GM18870 (cell line): ENCODE measurements around the gene AGPAT3.

ENCODE experiments used
- ATAC-seq: cut with Tn5 transposase; IDR thresholded peaks from one replicate; pipeline ENCODE4 v1.9.1; 2021; ENCODE audit warnings: moderate library complexity; ENCODE audit not compliant: unreplicated experiment

Gene AGPAT3

GRCh38 chr21:43989401-43989800 is 124.4 kb downstream of the AGPAT3 start:
- ATAC-seq: no peak

DNA sequence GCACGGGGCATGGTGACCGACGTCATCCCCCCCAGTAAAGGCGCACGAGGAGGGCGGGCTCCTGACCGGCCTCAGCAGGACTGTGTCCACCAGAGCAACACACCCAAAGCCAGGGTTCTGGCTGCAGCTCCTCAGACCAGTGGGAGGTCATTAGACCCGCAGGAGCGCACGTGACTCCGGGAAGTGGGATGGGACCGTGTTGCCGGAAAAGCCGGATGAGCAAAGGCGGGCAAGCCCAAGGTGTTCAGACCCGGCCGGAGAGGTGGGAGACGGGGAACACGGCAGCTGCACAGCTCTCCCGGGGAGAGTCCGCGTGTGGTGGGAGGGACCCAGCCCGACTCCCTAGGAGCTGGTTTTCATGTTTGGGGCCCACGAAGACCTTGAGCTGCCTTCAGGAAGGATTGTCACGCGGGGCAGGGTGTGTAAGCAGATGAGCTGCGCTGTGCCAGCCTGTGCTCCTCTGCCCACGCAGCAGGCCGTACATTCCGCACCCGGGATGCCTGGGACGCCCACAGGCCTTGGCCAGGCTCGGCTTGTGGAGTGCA is 126.5 kb downstream of the AGPAT3 start:
- ATAC-seq: no peak

GRCh38 chr21:43992121-43992520 is 127.1 kb downstream of the AGPAT3 start:
- no peak for ATAC-seq

DNA sequence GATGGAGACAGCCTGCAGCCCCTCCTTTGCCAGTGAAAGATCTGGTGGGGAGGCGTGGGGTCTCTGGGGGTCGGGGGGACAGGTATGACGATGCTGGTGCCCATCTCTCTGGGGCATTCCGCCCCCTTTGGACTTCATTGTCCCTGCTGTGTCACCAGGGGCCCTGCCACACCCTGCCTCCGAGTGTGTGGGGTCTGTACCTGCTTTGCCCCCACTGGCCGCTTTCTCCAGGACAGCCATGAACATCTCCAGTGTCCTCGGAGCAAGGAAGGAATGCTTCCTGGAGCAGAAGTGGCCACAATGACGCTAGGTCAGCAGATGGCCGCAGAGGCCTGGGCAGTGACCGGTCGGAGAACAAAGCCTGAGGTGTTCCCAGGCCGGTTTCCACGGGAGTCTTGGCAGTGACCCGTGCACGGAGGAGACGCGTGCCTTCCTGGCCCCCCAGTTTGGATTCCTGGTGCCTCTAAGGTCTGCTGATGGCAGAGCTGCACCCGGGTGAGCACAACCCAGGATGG is 128.5 kb downstream of the AGPAT3 start:
- ATAC-seq: no peak

DNA sequence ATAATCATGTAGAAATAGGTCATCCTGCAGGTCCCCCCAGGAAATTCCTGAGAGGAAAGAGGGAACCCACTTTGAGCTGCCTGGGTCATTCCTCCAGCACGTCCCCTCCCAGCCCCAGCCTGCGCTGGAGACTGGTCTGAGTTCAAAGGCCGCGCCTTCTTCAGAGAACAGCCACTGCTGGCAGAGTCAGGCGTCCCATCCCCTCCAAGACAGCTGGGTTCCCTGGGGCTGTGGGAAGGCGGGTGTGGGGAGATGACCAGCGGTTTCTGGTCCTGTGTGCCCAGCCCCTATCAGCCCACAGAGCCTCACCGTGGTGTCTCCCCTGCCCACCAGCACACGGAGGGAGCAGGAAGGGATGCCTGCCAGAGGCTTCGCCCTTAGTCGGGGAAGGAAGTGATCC is 129.1 kb downstream of the AGPAT3 start:
- ATAC-seq: no peak

DNA sequence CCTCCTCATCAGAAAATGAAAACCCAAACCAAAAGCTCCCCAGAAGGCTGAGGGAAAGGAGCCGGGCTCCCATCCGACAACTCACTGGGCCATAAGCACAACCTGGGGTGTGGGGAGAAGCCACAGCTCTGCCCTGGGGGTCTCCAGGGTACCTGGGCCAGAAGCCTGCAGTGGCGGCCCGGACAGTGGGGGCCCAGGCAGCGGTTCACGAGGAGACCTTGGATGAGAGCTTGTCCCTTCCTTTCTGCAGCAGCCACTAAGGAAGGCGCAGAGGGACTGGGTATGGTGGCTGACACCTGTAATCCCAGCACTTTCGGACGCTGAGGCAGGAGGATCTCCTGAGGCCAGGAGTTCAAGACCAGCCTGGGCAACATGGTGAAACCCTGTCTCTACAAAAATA is 129.6 kb downstream of the AGPAT3 start:
- no peak for ATAC-seq

GRCh38 chr21:43995521-43996105 is 130.6 kb downstream of the AGPAT3 start:
- no peak for ATAC-seq

DNA sequence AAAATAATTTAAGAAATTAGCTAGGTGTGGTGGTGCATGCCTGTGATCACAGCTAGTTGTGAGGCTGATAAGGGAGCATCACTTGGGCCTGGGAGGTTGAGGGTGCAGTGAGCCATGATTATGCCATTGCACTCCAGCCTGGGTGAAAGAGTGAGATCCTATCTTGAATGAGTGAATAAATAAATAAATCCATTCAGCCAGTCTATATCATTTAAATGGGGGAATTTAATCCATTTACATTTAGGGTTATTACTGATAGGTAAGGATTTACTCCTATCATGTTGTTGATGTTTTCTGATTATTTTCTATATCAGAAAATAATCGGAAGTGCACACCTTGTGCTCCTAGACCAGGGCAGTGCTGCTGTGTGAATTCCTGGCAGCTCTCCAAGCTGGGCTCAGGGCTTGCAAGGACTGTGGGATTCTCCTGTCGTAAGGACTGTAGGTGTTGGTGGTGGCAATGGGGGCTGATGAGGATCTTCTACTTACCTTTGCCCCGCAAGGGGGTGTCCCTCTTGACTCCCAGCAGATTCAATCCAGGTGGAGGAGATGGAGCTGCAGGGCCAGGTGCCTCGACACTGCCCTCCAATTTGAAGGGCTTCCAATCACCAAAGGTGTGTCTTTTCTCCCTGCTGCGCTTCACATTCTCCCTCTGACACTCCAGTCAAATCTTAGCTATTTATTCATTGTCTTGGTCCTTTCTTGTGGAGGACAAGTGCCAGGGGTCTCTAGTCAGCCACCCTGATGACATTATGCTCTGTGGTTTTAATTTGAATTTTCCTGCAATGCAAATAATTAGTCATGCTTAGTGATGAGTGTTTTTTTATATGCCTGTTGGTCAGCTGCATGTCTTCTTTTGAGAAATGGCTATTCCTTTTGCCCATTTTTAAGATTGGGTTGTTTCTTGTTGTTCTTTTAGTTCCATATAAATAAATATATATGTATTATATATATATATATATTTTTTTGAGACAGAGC is 133.0 kb downstream of the AGPAT3 start:
- ATAC-seq: no peak

DNA sequence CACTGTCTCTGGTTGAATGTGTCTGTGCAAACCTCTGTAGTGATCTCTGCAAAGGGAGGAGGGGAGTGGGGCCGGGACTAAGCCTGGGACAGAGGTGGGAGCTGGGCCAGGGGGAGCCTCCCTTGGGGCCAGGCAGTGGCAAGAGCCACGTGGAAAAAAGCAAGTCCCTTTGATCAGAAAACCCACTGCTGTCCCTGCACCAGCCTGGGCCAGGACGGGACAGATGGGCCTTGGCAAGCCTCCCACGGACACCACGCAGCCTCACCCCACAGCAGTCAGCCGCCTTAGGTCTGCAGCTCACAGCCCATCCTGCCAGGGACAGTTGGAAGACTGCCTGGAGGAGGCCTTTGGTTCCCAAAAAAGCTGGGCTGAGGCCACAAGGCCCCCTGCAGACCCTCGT is 135.3 kb downstream of the AGPAT3 start:
- no peak for ATAC-seq

DNA sequence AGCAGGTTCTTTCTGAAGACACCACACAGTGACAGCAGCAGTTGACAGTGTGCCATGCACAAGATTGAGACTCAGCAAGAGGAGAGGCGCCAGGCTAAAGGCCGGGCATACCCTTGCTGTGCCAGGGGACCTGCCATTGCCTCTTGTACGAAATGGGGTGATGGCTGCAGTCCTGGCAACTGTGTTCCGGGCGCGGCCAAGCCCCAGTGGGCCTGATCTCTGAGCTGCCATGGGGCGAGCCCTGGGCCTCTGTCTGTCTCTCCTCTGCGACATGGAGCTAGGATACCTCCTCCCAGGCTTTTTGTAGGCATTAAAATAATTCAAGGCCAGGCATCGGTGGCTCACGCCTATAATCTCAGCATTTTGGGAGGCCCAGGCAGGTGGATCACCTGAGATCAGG is 137.5 kb downstream of the AGPAT3 start:
- ATAC-seq: no peak

- no peak for ATAC-seq
Observed at GRCh38 chr21:44003307-44003966, 138.4 kb downstream of the AGPAT3 start.

- no peak for ATAC-seq
Observed at GRCh38 chr21:44005071-44005470, 140.0 kb downstream of the AGPAT3 start.

DNA sequence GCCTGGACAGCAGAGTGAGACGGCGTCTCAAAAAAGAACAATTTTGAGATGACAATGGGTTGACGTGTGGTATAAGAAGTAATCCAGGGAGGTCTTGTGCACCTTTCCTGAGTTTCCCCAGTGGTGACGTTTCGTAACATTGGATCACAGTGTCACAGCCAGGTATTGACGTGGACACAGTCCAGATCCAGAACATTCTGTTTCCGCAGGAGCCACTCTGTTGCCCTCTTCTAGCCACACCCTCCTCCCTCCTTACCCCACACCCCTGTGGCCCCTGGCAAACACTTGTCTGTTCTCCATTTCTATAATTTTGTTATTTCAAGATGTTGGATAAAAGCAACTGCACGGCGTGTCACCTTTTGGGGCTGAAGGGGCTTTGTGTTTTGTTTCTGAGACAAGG is 140.6 kb downstream of the AGPAT3 start:
- no peak for ATAC-seq

GRCh38 chr21:44006017-44006619 is 141.1 kb downstream of the AGPAT3 start:
- ATAC-seq: no peak

- no peak for ATAC-seq
Observed at GRCh38 chr21:44006656-44007055, 141.6 kb downstream of the AGPAT3 start.

DNA sequence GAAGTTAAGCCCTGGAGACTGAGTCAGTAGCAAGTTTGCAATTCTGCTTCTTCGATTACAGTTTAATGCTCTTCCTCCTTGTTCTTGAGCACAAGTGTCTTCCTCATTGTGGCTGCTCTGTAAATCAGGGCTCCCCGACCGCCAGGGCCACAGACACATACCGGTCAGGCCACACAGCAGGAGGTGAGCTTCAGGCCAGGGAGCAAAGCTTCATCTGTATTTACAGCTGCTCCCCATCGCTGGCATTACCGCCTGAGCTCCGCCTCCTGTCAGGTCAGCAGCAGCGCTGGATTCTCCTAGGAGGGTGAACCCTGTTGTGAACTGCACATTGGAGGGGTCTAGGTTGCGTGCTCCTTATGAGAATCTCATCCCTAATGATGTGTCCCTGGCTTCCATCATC is 145.4 kb downstream of the AGPAT3 start:
- ATAC-seq: no peak

- no peak for ATAC-seq
Observed at GRCh38 chr21:44011123-44011522, 146.1 kb downstream of the AGPAT3 start.

DNA sequence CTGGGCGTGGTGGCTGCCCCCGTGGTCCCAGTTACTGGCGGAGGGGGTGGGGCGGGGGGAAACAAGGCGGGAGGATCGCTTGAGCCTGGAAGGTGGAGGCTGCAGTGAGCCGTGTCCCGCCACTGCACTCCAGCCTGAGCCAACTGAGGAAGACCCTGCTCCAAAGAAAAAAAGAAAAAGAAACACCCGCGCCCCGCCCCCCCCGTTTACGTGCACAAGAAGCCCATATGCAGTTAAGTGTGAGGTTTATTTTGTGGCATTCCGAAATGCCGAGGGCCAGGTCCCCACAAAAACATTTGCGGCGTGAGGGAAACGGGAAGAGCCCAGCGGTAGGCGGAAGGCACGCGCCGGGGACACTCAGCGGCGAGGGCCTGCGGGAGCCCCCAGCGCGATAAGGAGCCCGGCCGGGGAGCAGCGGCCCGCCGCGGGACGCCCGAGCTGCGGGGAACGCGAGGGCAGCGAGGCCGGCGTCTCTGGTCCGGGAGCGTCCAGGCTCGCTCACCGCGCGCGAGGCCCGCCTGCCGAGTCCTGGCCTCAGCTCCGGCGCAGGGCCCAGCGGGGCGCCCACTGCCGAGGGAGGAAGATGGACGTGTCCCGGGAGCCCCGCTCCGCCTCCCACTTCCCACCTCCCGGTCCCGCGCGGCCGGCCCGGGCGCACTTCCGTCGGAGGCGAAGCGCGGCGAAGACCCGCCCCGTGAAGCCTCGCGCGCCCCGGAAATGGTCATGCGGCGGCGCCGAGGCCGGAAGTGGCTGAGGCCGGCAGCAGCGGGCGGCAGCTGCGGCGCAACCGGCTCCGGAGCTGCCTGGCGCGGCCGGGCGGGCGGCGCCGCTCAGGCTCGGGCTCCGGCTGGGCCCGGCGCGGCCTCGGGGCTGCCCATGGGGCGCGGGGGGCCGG is 146.8 kb downstream of the AGPAT3 start, which contains the start of gene TRAPPC10:
TSS of gene TRAPPC10 (plus strand) at position 731 of the 895 bp plus-strand sequence. CDS start 185 bp downstream, outside the sequence.
- no peak for ATAC-seq

DNA sequence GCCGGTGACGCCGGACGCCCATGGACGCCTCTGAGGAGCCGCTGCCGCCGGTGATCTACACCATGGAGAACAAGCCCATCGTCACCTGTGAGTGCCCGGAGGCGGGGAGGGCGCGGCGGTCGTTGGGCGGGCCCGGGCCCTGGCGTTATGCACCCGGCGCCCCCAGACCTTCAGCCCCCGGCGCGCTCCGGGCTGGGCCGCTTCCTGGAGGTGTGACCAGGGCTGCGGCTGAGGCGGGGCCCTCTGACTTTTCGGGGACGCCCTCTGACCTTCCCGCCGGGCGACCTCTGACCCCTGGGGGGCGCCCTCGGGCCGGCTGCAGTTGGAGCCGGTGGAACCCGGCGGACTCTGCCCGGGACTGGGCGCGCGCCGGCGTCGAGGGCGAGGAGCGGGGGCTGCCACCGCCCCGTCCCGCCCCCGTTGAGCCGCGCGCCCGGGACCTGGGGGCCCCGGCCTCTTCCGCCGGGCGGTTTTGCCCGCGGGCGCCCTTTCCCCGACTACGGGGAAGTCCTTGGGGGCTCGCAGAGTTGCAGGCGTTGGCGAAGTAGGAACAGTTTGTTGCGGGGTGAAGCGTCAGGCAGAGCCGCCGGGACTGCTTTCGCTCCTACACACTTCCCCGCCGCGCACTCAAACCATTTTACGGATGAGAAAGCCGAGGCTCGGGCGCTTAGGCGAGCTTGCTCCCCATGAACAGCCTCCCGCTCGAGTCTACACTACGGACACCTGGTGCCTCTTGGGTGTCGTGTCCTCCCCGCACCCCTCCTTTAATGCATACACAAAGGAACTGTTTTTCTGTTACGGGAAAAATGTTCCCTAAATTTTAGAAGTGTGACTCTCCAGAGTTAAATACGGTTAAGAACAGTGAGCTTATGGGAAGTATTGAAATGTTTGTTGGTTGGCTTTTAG is 147.7 kb downstream of the AGPAT3 start:
- ATAC-seq: no peak
